T-helper 17 cell (primary cell): ENCODE data around the gene RGS12. TPM values are rescaled to one million over a fixed set of nuclear protein-coding genes. Genes with fewer than 3 reads are reported as not detected.
"Not testable (repeated sequence)": the region's sequence is repeated elsewhere in the genome, so short reads cannot be mapped to it uniquely, and the experiment has no call there.

Experiments
- ATAC-seq: fragments of 150-1000 bp; cut with Tn5 transposase; 2 replicates; pipeline ENCODE4 v1.10.0; 2021; ENCODE audit warnings: mild to moderate bottlenecking, moderate library complexity
- DNase-seq, 3 donors: peaks; one replicate each; pipeline versions ENCODE4 v3.0.0 to v3.0.0-alpha.2; 2020 to 2021
- H3K9me3 ChIP-seq: one replicate; pipeline ENCODE4 v1.7.0; 2013; ENCODE audit warnings: low read length, mild to moderate bottlenecking; ENCODE audit not compliant: control insufficient read depth, poor library complexity, severe bottlenecking
- H3K27ac Mint-ChIP-seq: one replicate; pipeline ENCODE4 v1.8.0; 2022; ENCODE audit warnings: mild to moderate bottlenecking, moderate library complexity, mixed read lengths
- H3K27me3 Mint-ChIP-seq: one replicate; pipeline ENCODE4 v1.8.0; 2022; ENCODE audit warnings: mixed read lengths
- H3K36me3 Mint-ChIP-seq: one replicate; pipeline ENCODE4 v1.8.0; 2022; ENCODE audit warnings: low read depth, mixed read lengths
- H3K4me1 Mint-ChIP-seq: one replicate; pipeline ENCODE4 v1.8.0; 2022; ENCODE audit warnings: mild to moderate bottlenecking, mixed read lengths
- H3K4me3 Mint-ChIP-seq: one replicate; pipeline ENCODE4 v1.8.0; 2022; ENCODE audit warnings: mild to moderate bottlenecking, moderate library complexity, mixed read lengths
- total RNA-seq, 4 donors: library from RNA in 2 of 4; stranded (reverse) in 2 of 4; gene quantifications; one replicate each; pipeline ENCODE4 v1.2.3 and lab custom pipeline; 2022 to 2026

The RGS12 gene
- total RNA-seq, 2 donors from 2014 or later: 4.0 to 5.0 TPM

DNA sequence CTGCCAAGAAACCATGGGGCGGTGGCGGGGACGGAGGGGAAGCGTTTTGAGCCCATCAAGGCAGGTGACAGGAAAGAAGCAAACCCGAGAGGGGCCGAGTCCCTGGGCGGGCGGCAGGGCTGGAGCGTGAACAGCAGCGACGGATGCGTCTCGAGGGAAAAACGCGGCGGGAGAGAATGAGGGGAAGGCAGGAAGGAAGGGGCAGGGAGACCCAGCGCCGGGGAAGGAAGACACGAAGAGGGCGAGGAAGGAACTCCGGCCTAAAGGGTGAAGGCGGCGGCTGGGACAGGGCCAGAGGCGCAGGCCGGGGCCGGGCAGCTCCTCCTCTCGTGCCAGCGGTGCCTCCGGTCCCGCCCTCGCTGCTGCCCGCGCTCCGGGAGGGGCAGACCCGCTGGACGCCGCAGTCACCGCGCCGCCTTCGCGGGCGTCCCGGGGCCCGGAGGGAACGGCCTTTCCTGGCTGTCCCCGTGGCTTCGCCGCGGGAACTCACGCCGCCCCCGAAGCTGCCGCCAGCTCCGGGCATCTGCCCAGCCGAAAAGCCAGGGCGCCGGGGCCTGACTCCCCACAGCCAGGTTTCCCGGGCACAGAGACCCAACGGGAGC lies 751 bp upstream of the RGS12 start:
- Mint-ChIP-seq H3K4me3 (peak overlapping the region; percentile 98), H3K27me3 (peaks cover 28% of the 10 kb centered on the region), H3K4me1 (peaks cover 15% of the 10 kb centered on the region), H3K36me3 (no peaks in the 10 kb centered on the region), H3K27ac (peak overlapping the region; percentile 81)
- DNase-seq: no peak
- peak; percentile 26 for ATAC-seq
- H3K9me3 ChIP-seq: no peaks in the 10 kb centered on the region

DNA sequence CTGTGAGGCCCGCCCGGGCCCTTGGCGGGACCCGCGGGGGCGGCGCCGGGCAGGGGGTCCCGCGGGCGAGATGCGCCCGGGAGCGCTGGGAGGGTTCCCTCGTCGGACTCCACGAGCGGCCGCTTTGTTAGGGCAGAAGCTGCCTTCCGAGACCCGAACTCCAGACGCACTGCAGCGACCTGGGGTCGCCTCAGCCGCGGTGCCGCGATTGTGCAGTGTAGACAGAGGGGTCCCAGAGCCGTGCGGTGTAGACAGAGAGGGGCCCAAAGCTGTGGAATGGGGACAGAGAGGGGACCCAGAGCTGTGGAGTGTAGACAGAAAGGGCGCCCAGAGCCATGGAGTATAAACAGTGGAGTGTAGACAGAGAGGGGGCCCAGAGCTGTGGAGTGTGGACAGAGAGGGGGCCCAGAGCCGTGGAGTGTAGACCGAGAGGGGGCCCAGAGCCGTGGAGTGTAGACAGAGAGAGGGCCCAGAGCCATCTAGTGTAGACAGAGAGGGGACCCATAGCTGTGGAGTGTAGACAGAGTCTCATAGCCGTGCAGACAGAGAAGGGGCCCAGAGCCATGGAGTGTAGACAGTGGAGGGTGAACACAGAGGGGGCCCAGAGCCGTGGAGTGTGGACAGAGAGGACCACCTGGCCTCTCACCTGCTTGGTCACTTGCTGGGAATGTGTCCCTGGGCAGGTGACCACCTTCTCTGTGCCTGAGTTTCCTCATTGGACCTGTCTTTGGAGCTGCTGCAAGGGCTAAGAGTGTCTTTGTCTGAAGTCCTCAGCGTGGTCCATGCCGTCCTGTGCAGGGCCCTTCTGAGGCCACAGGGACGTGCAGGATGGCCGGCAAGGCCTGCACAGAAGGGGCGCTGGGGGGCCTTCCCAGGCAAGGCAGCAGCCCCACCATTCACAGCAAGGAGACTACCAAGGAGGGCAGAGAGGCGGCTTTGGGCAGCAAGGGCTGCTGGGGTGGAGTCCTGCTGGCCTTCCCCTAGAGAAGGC lies 875 bp downstream of the RGS12 start:
- Mint-ChIP-seq H3K4me1 (peaks cover 15% of the 10 kb centered on the region), H3K4me3 (peak overlapping the region; percentile 73), H3K27ac (peak overlapping the region; percentile 77), H3K27me3 (peaks cover 20% of the 10 kb centered on the region), H3K36me3 (no peaks in the 10 kb centered on the region)
- H3K9me3 ChIP-seq: no peaks in the 10 kb centered on the region
- DNase-seq: no peak
- ATAC-seq: no peak

DNA sequence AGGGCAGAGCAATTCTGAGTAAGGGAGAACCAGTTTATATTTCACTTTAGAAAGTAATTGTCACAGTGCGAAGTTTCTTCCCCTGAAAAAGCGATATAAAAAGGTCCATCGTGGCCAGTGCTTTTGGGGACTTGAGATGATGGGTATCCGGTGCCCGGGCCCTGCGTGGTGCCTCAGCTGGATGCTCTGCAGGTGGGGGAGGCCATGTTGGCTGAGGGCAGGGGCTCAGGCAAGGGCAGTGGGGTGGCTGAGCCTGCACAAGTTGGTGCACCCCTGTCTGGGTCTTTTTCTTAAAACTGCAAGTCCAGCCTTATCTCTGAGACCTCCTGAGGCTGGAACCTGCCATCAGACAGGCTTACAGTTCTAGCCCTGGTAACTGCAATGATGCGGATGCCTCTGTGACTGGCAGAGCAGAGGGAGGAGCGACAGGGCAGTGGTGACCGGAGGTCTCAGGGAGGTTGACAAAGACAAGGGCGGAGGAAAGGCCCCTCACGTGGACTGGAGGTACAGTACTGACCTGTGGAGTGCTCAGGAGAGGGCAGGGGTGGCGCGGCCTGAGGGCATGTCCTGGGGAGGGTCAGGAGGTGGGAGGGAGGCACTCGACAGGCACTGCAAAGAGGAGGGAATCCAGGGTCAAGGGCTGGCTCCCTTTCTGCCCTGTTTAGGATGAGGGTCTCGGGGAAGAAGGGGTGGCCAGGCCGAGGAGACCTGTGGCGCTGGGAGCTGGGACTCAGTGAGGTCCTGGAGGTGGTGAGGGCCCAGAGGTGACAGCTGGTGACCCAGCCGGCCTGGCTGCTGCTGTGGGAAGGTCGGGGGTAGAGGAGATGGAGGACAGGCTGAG lies 1.8 kb downstream of the RGS12 start:
- H3K27me3 Mint-ChIP-seq: peaks cover 14% of the 10 kb centered on the region
- H3K4me1 Mint-ChIP-seq: peaks cover 17% of the 10 kb centered on the region
- ATAC-seq: no peak
- no peaks in the 10 kb centered on the region for H3K36me3 Mint-ChIP-seq
- no peak overlapping the region for H3K27ac Mint-ChIP-seq
- no peak overlapping the region for H3K4me3 Mint-ChIP-seq
- DNase-seq: no peak
- no peaks in the 10 kb centered on the region for H3K9me3 ChIP-seq

DNA sequence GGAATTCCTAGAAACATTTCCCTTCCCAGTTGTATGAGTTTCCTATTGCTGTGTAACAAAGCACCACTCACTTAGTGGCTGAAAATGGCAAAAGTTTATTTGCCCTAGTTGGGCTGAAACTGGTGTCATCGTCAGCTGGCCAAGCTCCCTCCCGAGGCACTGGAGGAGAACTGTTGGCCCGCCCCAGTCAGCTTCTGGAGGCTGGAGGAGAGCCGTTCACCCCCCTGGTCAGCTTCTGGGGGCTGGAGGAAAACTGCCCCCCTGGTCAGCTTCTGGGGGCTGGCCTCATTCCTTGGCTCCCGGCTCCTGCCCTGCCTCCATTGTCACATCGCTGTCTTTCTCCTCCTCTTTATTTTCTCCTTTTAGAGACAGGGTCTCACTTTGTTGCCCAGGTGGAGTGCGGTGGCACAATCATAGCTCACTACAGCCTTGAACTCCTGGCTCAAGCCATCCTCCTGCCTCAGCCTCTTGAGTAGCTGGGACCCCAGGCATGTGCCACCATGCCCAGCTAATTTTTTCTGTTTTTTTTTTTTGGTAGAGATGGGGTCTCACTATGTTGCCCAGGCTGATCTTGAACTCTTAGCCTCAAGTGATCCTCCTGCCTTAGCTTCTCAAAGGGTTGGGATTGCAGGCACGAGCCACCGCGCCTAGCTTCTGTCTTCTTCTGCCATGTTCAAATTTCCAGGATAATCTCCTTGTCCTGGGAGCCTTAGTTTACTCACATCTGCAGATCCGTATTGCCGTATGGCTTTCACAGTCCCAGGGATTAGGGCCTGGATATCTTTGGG lies 3.2 kb downstream of the RGS12 start:
- H3K27ac Mint-ChIP-seq: no peak overlapping the region
- no peak for ATAC-seq
- no peak for DNase-seq
- no peaks in the 10 kb centered on the region for H3K36me3 Mint-ChIP-seq
- H3K4me1 Mint-ChIP-seq: peaks cover 17% of the 10 kb centered on the region
- H3K4me3 Mint-ChIP-seq: no peak overlapping the region
- peaks cover 4% of the 10 kb centered on the region for H3K27me3 Mint-ChIP-seq
- no peaks in the 10 kb centered on the region for H3K9me3 ChIP-seq

DNA sequence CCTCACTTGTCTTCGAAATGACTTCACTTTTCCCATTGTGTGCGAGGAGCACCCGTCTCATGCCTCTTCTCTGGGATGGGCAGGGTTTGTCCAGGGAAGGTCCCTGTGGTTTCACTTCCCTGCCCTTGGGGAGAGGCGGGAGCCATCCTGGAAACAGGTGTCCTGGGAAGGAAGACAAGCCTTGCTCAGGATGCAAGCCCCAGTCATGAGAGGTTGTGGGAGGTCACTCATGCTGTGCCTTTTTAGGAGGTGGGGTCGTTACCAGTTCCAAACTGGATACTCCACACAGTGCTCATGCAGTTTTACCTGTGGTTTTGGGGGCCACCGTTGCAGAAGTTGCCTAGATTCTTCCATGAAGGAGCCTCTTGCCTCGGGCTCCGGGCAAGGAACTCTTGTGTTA lies 3.8 kb downstream of the RGS12 start:
- Mint-ChIP-seq H3K4me3 (no peak overlapping the region), H3K27me3 (peaks cover 2% of the 10 kb centered on the region), H3K4me1 (peaks cover 21% of the 10 kb centered on the region), H3K36me3 (no peaks in the 10 kb centered on the region), H3K27ac (no peak overlapping the region)
- ATAC-seq (no peak), DNase-seq (no peak)
- H3K9me3 ChIP-seq: no peaks in the 10 kb centered on the region

DNA sequence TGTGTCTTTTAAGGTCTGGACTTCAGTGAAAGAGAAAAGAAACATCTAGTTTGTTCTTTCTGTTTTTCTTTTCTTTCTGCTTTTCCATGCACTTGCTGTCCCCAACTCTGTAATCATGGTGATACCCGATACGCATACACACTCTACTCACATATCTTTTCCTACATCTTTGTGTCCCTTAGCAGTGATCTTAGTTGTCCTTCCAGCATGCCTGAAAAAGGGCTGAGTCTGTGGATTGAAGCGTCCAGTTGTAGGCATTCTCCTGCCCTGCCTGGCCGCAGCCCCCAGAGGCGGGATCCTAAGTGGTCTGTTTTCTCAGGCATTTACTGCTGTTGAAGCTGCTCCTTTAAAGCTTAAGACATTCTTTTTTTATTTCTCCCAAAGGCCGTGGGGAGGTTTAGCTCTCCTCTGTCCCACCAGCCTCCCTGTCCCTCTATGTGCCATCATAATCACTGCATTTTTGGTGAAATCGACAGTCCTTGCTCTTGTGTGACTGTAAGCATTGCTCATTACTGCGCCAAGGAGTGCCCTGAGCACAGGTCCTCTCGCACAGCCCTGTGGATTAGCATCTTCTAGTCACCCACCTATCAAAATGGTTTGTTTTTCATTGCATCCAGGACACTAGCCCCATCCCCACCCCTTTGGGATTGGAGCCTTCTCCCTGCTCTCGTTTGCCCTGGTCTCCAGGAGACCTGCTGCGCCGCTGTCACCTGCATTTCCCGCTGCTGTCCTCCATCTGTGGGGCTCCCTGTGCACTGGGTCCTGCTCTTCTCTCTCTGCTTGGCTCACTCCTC lies 4.4 kb downstream of the RGS12 start:
- Mint-ChIP-seq H3K27ac (no peak overlapping the region), H3K4me3 (no peak overlapping the region), H3K27me3 (no peaks in the 10 kb centered on the region), H3K36me3 (no peaks in the 10 kb centered on the region), H3K4me1 (peaks cover 23% of the 10 kb centered on the region)
- H3K9me3 ChIP-seq: no peaks in the 10 kb centered on the region
- DNase-seq: no peak
- ATAC-seq: no peak

DNA sequence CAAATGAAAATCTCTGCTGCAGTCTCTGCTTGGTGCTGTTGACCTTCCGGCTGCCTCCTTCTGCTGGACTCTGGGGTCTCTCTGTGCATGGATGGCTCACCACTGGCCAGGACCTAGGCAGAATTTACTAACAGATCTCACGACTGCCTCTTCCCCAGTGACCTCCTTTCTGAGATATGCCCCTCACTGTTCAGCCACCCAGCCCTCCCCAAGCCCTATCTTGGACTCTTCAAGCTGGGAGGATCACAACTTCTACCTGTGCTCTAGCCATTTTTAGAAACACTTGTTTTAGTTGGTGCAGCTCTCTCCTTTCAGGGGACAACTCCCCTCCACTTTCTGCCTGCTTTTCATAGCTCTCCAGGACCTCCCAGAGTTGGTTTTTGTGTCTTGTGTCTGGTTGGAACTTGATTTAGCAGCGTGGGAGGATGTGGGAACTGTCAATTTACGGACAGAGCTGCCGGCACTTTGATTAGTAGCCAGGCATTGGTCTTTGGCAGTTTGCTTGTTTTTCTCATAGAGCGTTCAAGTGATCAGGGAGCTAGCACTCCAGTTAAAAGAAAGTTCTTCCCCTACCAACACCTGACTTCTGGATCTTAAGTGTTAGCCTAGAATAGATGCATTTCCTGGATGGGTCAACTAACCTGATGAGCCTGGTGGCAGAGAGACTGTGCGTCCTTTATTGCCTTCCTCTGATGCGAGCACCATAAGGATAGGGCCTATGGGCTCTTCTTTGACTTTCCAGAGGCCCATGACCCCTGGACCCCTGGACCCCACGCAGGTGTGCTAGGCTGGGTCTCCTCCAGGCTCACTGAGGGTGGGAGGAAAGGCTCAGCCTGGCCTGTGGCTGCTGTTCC lies 6.5 kb downstream of the RGS12 start:
- no peaks in the 10 kb centered on the region for H3K9me3 ChIP-seq
- Mint-ChIP-seq H3K27me3 (peaks cover 8% of the 10 kb centered on the region), H3K4me1 (peaks cover 31% of the 10 kb centered on the region), H3K27ac (no peak overlapping the region), H3K36me3 (no peaks in the 10 kb centered on the region), H3K4me3 (no peak overlapping the region)
- DNase-seq (no peak), ATAC-seq (no peak)

DNA sequence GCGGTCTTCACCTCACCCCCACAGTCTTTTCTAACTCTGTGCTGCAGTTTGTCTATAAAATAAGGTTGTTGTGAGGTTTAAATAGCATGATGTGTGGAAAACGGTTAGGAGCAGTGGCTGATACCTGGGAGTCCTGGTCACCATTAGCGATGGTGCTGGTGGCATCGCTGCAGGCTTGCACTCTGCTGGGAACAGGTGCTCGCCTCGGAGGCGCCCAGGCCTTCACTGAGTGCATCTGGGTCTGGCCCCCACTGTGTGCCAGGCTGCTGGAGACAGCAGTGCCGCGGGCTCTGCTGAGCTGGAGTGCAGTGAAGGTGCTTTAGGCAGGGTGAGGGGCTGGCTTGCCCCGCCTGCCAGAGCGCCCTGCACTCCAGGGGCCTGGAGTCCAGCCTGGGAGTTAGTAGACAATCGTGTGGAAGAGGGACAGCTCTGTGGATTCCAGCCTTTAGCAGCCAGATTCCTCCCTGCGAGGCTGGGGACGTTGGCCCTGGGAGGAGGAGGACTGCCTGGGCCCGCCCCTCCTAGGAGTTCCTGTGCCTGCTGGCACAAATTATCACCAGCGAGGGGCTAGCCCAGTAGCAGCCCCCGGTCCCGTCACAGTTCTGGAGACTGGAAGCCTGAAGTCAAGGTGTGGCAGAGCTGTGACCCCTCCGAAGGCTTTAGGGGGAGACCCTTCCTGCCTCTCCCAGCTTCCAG lies 7.3 kb downstream of the RGS12 start:
- H3K27ac Mint-ChIP-seq: no peak overlapping the region
- H3K4me1 Mint-ChIP-seq: peaks cover 31% of the 10 kb centered on the region

DNA sequence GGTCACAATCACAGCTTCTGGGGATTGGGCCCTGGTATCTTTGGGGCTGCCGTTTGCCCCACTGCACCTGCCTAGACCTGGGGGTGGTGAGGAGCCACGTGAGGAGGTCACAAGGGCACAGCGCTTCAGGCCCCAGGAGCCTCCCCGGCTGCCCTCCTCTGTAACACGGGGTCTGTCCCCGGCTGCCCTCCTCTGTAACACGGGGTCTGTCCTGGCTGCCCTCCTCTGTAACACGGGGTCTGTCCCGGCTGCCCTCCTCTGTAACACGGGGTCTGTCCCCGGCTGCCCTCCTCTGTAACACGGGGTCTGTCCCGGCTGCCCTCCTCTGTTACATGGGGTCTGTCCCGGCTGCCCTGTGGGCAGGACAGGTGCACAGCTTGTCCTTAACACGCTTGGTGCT lies 8.1 kb downstream of the RGS12 start:
- H3K27ac Mint-ChIP-seq, H3K27me3 Mint-ChIP-seq, DNase-seq, ATAC-seq, H3K36me3 Mint-ChIP-seq, H3K9me3 ChIP-seq: not testable (repeated sequence)
- Mint-ChIP-seq H3K4me3 (peak overlapping the region; percentile 95), H3K4me1 (peaks cover 33% of the 10 kb centered on the region)

More for the DNA sequence above, 7.3 kb downstream of the RGS12 start:
- DNase-seq: no peak
- Mint-ChIP-seq H3K4me3 (no peak overlapping the region), H3K36me3 (no peaks in the 10 kb centered on the region), H3K27me3 (peaks cover 8% of the 10 kb centered on the region)
- no peak for ATAC-seq
- no peaks in the 10 kb centered on the region for H3K9me3 ChIP-seq

DNA sequence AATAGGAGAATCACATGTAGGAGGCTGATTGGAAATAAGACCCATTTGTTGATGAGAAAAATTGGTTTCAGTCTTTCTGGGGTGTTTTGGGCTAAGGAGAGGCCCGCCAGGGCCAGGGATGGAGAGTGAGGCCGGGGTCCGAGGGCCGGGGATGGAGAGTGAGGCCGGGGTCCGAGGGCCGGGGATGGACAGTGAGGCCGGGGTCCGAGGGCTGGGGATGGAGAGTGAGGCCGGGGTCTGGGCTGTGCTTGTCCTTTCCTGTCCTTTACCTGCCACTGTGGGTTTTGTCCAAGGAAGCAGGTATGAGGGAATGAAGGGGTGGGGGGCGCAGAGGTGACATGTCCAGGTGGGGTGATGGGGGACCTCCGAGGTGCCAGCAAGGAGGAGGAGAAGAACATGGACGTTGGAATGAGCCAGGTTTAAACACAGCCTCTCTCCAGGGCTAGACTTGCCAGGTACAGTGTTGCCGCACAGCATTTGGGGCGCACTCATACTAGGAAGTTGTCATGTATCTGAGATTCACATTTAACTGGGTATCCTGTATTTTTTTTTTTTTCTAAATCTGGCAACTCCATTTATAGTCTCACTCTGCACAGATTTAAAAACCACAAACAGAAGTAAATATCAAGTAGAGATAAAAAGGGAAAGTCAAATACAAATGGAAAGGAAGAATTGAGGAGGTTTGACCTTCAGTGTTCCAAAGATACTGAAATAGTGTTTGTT lies 8.8 kb downstream of the RGS12 start:
- Mint-ChIP-seq H3K4me3 (peak overlapping the region; percentile 95), H3K36me3 (no peaks in the 10 kb centered on the region), H3K27ac (peak overlapping the region; percentile 96), H3K4me1 (peaks cover 36% of the 10 kb centered on the region), H3K27me3 (peaks cover 8% of the 10 kb centered on the region)
- no peak for DNase-seq
- H3K9me3 ChIP-seq: no peaks in the 10 kb centered on the region
- ATAC-seq: peak; percentile 21
